ENCODE results near the gene FTH1.

Gene FTH1

DNA sequence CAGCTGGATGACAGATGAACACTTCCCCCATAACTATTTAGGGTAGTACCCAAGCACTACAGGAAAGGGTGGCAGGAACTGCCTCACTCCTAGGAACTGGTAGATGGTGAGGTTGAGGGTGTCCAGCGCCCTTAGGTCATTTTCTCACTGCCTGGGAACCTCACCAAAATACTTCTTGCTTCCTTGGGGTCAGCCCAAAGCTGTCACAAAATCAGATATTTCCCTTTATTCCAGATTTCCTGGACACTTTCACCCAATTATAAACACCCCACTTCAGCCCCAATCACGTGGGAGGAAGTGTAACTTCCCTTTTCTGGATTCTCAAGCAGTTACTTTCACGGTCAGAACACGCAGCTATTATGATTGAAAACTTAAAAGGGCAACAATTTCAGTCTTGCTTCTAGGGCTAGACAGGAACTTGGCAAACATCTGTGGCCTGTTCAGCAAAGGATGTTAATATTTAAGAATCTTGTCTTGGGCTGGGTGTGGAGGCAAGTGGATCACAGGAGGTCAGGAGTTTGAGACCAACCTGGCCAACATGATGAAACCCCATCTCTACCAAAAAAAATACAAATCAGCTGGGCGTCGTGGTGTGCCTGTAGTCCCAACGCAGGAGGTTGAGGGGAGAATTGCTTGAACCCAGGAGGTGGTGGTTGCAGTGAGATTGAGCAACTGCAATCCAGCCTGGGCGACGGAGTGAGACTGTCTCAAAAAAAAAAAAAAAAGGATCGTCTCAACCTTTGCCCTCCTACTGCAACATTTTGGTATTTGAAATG is 4.0 kb downstream of the FTH1 start:
- no peak overlapping the region for H3K9ac ChIP-seq (ENCODE audit: low read length)
- H3K4me1 ChIP-seq (ENCODE audit: insufficient read depth, low read length, severe bottlenecking) = peaks cover 44% of the 10 kb centered on the region
- H3K4me2 ChIP-seq (ENCODE audit: low read length) = no peak overlapping the region; the same call in 1 of the 2 replicates
- H3K27ac ChIP-seq (ENCODE audit: low read depth, low read length, poor library complexity, severe bottlenecking) = peak overlapping the region; percentile 37
- H3K9me3 ChIP-seq (ENCODE audit: low read length) = no peaks in the 10 kb centered on the region
- no peaks in the 10 kb centered on the region; the same call in 1 of the 2 replicates for H3F3A ChIP-seq (ENCODE audit: insufficient read depth, low read length)
- TF ChIP-seq, protein P1, sequence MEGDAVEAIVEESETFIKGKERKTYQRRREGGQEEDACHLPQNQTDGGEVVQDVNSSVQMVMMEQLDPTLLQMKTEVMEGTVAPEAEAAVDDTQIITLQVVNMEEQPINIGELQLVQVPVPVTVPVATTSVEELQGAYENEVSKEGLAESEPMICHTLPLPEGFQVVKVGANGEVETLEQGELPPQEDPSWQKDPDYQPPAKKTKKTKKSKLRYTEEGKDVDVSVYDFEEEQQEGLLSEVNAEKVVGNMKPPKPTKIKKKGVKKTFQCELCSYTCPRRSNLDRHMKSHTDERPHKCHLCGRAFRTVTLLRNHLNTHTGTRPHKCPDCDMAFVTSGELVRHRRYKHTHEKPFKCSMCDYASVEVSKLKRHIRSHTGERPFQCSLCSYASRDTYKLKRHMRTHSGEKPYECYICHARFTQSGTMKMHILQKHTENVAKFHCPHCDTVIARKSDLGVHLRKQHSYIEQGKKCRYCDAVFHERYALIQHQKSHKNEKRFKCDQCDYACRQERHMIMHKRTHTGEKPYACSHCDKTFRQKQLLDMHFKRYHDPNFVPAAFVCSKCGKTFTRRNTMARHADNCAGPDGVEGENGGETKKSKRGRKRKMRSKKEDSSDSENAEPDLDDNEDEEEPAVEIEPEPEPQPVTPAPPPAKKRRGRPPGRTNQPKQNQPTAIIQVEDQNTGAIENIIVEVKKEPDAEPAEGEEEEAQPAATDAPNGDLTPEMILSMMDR (IDR thresholded peaks at IDR 0.05; ENCODE audit: low read length) = no peak
- TF ChIP-seq EZH2 (IDR thresholded peaks at IDR 0.05; ENCODE audit: borderline replicate concordance, low read length) = no peak
- H4K20me1 ChIP-seq (ENCODE audit: insufficient read depth, low read length) = no peaks in the 10 kb centered on the region
- peaks cover 33% of the 10 kb centered on the region for H3K36me3 ChIP-seq (ENCODE audit: insufficient read depth, low read length)
- H3K27me3 ChIP-seq (ENCODE audit: insufficient read depth, low read length) = no peaks in the 10 kb centered on the region
- no peaks in the 10 kb centered on the region for H3K9me2 ChIP-seq (ENCODE audit: low read depth, low read length)
- H2AFZ ChIP-seq (ENCODE audit: low read length) = no peak overlapping the region
- H3K79me2 ChIP-seq (ENCODE audit: insufficient read depth, low read length) = peaks cover 10% of the 10 kb centered on the region
- no peak overlapping the region for H3K4me3 ChIP-seq (ENCODE audit: low read depth, low read length, poor library complexity, severe bottlenecking)

DNA sequence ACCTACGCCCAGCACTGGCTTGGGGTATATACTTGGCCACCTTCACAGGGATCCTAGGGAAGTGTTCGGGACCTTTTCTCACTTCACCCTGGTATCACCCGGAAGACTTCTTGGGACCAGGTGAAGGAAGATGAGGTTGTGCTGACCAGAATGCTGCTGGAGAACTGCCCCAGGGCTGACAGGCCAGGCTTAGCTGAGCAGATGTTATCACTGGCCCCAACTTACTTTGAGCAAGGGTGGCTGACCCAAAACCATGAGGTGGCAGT is 4.5 kb downstream of the FTH1 start:
- no peak overlapping the region for H3K9ac ChIP-seq (ENCODE audit: low read length)

DNA sequence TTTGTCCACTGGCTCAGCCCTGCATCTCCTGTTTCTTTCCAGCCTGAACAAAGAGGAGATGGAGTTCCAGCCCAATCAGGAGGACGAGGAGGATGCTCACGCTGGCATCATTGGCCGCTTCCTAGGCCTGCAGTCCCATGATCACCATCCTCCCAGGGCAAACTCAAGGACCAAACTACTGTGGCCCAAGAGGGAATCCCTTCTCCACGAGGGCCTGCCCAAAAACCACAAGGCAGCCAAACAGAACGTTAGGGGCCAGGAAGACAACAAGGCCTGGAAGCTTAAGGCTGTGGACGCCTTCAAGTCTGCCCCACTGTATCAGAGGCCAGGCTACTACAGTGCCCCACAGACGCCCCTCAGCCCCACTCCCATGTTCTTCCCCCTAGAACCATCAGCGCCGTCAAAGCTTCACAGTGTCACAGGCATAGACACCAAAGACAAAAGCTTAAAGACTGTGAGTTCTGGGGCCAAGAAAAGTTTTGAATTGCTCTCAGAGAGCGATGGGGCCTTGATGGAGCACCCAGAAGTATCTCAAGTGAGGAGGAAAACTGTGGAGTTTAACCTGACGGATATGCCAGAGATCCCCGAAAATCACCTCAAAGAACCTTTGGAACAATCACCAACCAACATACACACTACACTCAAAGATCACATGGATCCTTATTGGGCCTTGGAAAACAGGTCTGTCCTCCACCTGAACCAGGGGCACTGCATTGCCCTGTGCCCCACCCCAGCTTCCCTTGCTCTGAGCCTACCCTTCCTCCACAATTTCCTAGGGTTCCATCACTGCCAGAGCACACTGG is 5.0 kb downstream of the FTH1 start:
- H3K27me3 ChIP-seq (ENCODE audit: insufficient read depth, low read length) = no peaks in the 10 kb centered on the region
- H3K4me3 ChIP-seq (ENCODE audit: low read depth, low read length, poor library complexity, severe bottlenecking) = no peak overlapping the region
- H3K9me3 ChIP-seq (ENCODE audit: low read length) = no peaks in the 10 kb centered on the region
- no peak overlapping the region for H3K27ac ChIP-seq (ENCODE audit: low read depth, low read length, poor library complexity, severe bottlenecking)
- no peak overlapping the region for H2AFZ ChIP-seq (ENCODE audit: low read length)
- H3K9ac ChIP-seq (ENCODE audit: low read length) = no peak overlapping the region
- H3K36me3 ChIP-seq (ENCODE audit: insufficient read depth, low read length) = peaks cover 33% of the 10 kb centered on the region
- H3K9me2 ChIP-seq (ENCODE audit: low read depth, low read length) = no peaks in the 10 kb centered on the region
- H4K20me1 ChIP-seq (ENCODE audit: insufficient read depth, low read length) = no peaks in the 10 kb centered on the region
- peaks cover 37% of the 10 kb centered on the region for H3K4me1 ChIP-seq (ENCODE audit: insufficient read depth, low read length, severe bottlenecking)
- H3F3A ChIP-seq (ENCODE audit: insufficient read depth, low read length) = no peaks in the 10 kb centered on the region
- H3K79me2 ChIP-seq (ENCODE audit: insufficient read depth, low read length) = peaks cover 10% of the 10 kb centered on the region
- H3K4me2 ChIP-seq (ENCODE audit: low read length) = no peak overlapping the region
- TF ChIP-seq EZH2 (IDR thresholded peaks at IDR 0.05; ENCODE audit: borderline replicate concordance, low read length) = no peak
- TF ChIP-seq, protein P1 (IDR thresholded peaks at IDR 0.05; ENCODE audit: low read length) = no peak

More for the DNA sequence above, 4.5 kb downstream of the FTH1 start:
- Histone ChIP-seq H2AFZ (ENCODE audit: low read length) (no peak overlapping the region), H3K36me3 (ENCODE audit: insufficient read depth, low read length) (peaks cover 33% of the 10 kb centered on the region), H3F3A (ENCODE audit: insufficient read depth, low read length) (no peaks in the 10 kb centered on the region), H3K4me1 (ENCODE audit: insufficient read depth, low read length, severe bottlenecking) (peaks cover 39% of the 10 kb centered on the region), H4K20me1 (ENCODE audit: insufficient read depth, low read length) (no peaks in the 10 kb centered on the region), H3K9me2 (ENCODE audit: low read depth, low read length) (no peaks in the 10 kb centered on the region), H3K27ac (ENCODE audit: low read depth, low read length, poor library complexity, severe bottlenecking) (no peak overlapping the region), H3K4me2 (ENCODE audit: low read length) (no peak overlapping the region), H3K9me3 (ENCODE audit: low read length) (no peaks in the 10 kb centered on the region), H3K79me2 (ENCODE audit: insufficient read depth, low read length) (peaks cover 10% of the 10 kb centered on the region), H3K27me3 (ENCODE audit: insufficient read depth, low read length) (no peaks in the 10 kb centered on the region), H3K4me3 (ENCODE audit: low read depth, low read length, poor library complexity, severe bottlenecking) (no peak overlapping the region)
- no peak for TF ChIP-seq EZH2 (IDR thresholded peaks at IDR 0.05; ENCODE audit: borderline replicate concordance, low read length)
- TF ChIP-seq, protein P1 (IDR thresholded peaks at IDR 0.05; ENCODE audit: low read length) = no peak
